Hepatocyte (in vitro differentiated cells): ENCODE results near the gene APEX1. TPM values are rescaled to one million over a fixed set of nuclear protein-coding genes. Genes with fewer than 3 reads are reported as not detected.

Source experiments
- DNase-seq: peaks from one replicate; pipeline ENCODE4 v3.0.0-alpha.2; 2016; ENCODE audit warnings: low spot score
- H2AFZ ChIP-seq: fragments of 200-600 bp; sonication (generic); 2 replicates; pipeline ENCODE4 v1.6.0; 2016; ENCODE audit warnings: antibody characterized with exemption, mild to moderate bottlenecking
- H3K27ac ChIP-seq: fragments of 200-600 bp; sonication (generic); 2 replicates; pipeline ENCODE4 v1.5.1; 2016; ENCODE audit warnings: mild to moderate bottlenecking
- H3K27me3 ChIP-seq: fragments of 200-600 bp; sonication (generic); 2 replicates; pipeline ENCODE4 v1.6.1; 2016
- H3K36me3 ChIP-seq: fragments of 200-600 bp; sonication (generic); replicated peaks from 2 replicates; pipeline ENCODE4 v1.5.1; 2016; ENCODE audit warnings: low read depth; ENCODE audit not compliant: insufficient read depth
- H3K4me1 ChIP-seq: fragments of 200-600 bp; sonication (generic); 2 replicates; pipeline ENCODE4 v1.5.1; 2016; ENCODE audit warnings: mild to moderate bottlenecking, moderate library complexity; ENCODE audit not compliant: insufficient read depth
- H3K4me2 ChIP-seq: fragments of 200-600 bp; sonication (generic); 2 replicates; pipeline ENCODE4 v1.6.0; 2016
- H3K4me3 ChIP-seq: fragments of 200-600 bp; sonication (generic); 2 replicates; pipeline ENCODE4 v1.5.1; 2016; ENCODE audit warnings: mild to moderate bottlenecking
- H3K79me2 ChIP-seq: fragments of 200-600 bp; sonication (generic); 2 replicates; pipeline ENCODE4 v1.6.0; 2017; ENCODE audit warnings: mild to moderate bottlenecking
- H3K9me2 ChIP-seq: fragments of 200-600 bp; sonication (generic); replicated peaks from 2 replicates; pipeline ENCODE4 v1.6.0; 2017; ENCODE audit warnings: mild to moderate bottlenecking; ENCODE audit not compliant: insufficient read depth
- H3K9me3 ChIP-seq: fragments of 200-600 bp; sonication (generic); 2 replicates; pipeline ENCODE4 v1.5.1; 2016; ENCODE audit warnings: low read depth, mild to moderate bottlenecking
- H4K20me1 ChIP-seq: fragments of 200-600 bp; sonication (generic); 2 replicates; pipeline ENCODE4 v1.6.0; 2016; ENCODE audit warnings: mild to moderate bottlenecking; ENCODE audit not compliant: insufficient read depth, poor library complexity, severe bottlenecking
- EZH2 ChIP-seq: fragments of 200-600 bp; sonication (generic); IDR thresholded peaks from 2 replicates; pipeline ENCODE4 v1.6.1; 2016; ENCODE audit warnings: antibody characterized with exemption, mild to moderate bottlenecking, borderline replicate concordance
- EZH2phosphoT487 ChIP-seq: fragments of 200-600 bp; sonication (generic); IDR thresholded peaks from one replicate; pipeline ENCODE4 v1.6.1; 2018; ENCODE audit warnings: antibody characterized with exemption, mild to moderate bottlenecking, low read depth, moderate library complexity; ENCODE audit not compliant: unreplicated experiment, severe bottlenecking
- whole genome bisulfite sequencing: methylation state at CpG from one replicate; pipeline ENCODE4 v1.1.6; 2016; ENCODE audit warnings: low lambda C conversion rate; ENCODE audit errors: missing lambda C conversion rate; 5-methylcytosine and 5-hydroxymethylcytosine counted together
- polyA plus RNA-seq: library from polyadenylated mRNA; unstranded; fragments of >200 nt; fragmentation: Nextera tagmentation; extraction: Ambion mirVana; gene quantifications from 2 replicates; pipeline ENCODE4 v1.2.1, GENCODE V29; 2016
- total RNA-seq: library from RNA; depleted of rRNA; stranded (reverse); fragments of >200 nt; gene quantifications from 2 replicates; pipeline ENCODE4 v1.2.3, GENCODE V29; 2014
- TF ChIP-seq, protein P1 (sequence below): fragments of 200-600 bp; sonication (generic); IDR thresholded peaks from 2 replicates; pipeline ENCODE4 v1.5.1; 2016; ENCODE audit warnings: antibody characterized with exemption, mild to moderate bottlenecking; ENCODE audit not compliant: poor library complexity

The APEX1 gene
- total and polyA plus RNA-seq, 2 experiments from 2014 or later, result 56.5 to 147 TPM

DNA sequence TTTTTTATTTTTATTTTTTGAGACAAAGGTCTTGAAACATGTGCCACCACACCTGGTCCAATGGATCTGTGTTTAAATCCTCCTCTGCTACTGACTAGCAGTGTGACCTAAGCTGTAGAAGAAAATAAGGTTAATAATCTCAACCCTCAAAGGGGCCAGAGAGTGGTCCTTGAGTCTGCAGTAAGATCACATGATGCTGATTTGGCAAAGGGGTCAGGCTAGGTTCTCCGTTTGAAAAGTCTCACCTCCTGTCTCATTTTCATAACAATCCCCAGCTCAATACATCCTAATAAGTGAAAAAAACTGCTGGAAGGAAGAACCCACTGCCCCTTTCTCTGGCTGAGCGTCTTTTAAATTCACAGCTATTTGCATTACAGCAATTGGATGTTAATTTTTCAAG is 33.8 kb upstream of the APEX1 start:
- H3K27me3 ChIP-seq, result no peaks in the 10 kb centered on the region
- H4K20me1 ChIP-seq, result no peaks in the 10 kb centered on the region
- no peaks in the 10 kb centered on the region for H3K9me2 ChIP-seq
- H2AFZ ChIP-seq, result no peak overlapping the region
- peaks cover 15% of the 10 kb centered on the region for H3K4me1 ChIP-seq
- no peaks in the 10 kb centered on the region for H3K36me3 ChIP-seq
- TF ChIP-seq, protein P1, sequence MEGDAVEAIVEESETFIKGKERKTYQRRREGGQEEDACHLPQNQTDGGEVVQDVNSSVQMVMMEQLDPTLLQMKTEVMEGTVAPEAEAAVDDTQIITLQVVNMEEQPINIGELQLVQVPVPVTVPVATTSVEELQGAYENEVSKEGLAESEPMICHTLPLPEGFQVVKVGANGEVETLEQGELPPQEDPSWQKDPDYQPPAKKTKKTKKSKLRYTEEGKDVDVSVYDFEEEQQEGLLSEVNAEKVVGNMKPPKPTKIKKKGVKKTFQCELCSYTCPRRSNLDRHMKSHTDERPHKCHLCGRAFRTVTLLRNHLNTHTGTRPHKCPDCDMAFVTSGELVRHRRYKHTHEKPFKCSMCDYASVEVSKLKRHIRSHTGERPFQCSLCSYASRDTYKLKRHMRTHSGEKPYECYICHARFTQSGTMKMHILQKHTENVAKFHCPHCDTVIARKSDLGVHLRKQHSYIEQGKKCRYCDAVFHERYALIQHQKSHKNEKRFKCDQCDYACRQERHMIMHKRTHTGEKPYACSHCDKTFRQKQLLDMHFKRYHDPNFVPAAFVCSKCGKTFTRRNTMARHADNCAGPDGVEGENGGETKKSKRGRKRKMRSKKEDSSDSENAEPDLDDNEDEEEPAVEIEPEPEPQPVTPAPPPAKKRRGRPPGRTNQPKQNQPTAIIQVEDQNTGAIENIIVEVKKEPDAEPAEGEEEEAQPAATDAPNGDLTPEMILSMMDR, result no peak
- TF ChIP-seq EZH2, result no peak
- no peak for TF ChIP-seq EZH2phosphoT487
- no peaks in the 10 kb centered on the region for H3K79me2 ChIP-seq
- H3K4me2 ChIP-seq, result no peak overlapping the region
- 50% methylated on average over 2 of the region's 2 CpGs for WGBS
- H3K27ac ChIP-seq, result no peak overlapping the region
- DNase-seq, result no peak
- no peak overlapping the region for H3K4me3 ChIP-seq
- H3K9me3 ChIP-seq, result no peaks in the 10 kb centered on the region

DNA sequence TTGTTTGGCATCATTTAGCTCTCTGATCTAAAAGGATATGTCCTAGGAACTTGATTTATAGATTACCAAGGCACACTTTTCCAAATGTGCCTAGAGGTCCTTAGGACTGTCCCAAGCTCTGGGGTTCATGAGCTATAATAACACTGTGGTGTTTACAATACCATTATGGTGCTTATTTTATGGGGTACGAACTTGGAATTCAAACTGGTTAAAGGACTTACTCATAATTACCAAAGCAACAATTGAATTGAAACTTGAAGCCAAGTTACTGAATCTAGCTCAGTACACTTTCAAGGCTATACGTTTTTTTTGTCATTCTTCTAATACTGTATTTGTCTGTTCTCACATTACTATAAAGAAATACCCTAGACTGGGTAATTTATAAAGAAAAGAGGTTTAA is 32.1 kb upstream of the APEX1 start:
- H3K9me3 ChIP-seq, result no peaks in the 10 kb centered on the region
- 80% methylated on average over 2 of the region's 2 CpGs for WGBS
- no peaks in the 10 kb centered on the region for H3K9me2 ChIP-seq
- no peaks in the 10 kb centered on the region for H3K27me3 ChIP-seq
- H2AFZ ChIP-seq, result no peak overlapping the region
- H3K79me2 ChIP-seq, result no peaks in the 10 kb centered on the region
- no peak for TF ChIP-seq EZH2phosphoT487
- TF ChIP-seq EZH2, result no peak
- TF ChIP-seq, protein P1, result no peak
- no peak overlapping the region for H3K4me2 ChIP-seq
- H4K20me1 ChIP-seq, result no peaks in the 10 kb centered on the region
- DNase-seq, result no peak
- H3K36me3 ChIP-seq, result no peaks in the 10 kb centered on the region
- H3K4me1 ChIP-seq, result peaks cover 15% of the 10 kb centered on the region
- H3K4me3 ChIP-seq, result no peak overlapping the region
- no peak overlapping the region for H3K27ac ChIP-seq

DNA sequence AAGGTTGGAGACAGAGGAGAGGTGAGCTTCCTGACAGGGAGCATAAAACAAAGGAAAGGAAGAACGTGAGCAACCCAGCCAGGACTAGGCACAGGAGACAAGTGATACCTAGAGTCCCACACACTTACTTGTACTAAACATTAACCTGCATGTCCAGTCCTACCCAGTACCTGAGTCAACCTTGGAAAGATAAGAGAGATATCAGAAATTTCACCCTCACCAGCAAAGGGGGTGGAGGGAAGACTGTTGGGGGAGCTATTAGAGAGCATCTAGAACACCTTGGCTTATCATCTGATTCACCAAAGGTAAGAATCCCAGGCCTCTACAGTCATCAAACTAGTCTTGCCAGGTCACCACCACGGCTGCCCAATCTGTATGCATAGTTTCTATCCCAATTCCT is 30.2 kb upstream of the APEX1 start:
- H4K20me1 ChIP-seq, result no peaks in the 10 kb centered on the region
- H2AFZ ChIP-seq, result no peak overlapping the region
- H3K4me2 ChIP-seq, result no peak overlapping the region
- no peaks in the 10 kb centered on the region for H3K9me3 ChIP-seq
- H3K79me2 ChIP-seq, result no peaks in the 10 kb centered on the region
- TF ChIP-seq, protein P1, result no peak
- TF ChIP-seq EZH2 (no peak), EZH2phosphoT487 (no peak)
- peaks cover 5% of the 10 kb centered on the region for H3K4me1 ChIP-seq
- DNase-seq, result no peak
- no peaks in the 10 kb centered on the region for H3K9me2 ChIP-seq
- H3K27ac ChIP-seq, result peak overlapping the region; percentile 25
- no peaks in the 10 kb centered on the region for H3K27me3 ChIP-seq
- H3K36me3 ChIP-seq, result no peaks in the 10 kb centered on the region
- no peak overlapping the region for H3K4me3 ChIP-seq
- 34% methylated on average over 2 of the region's 2 CpGs for WGBS
